Fibroblast of lung (primary cell): ENCODE measurements around the gene RIMKLA. TPM values are rescaled to one million over a fixed set of nuclear protein-coding genes. Genes with fewer than 3 reads are reported as not detected.
A peak's percentile ranks its signal among the peaks of the same experiment; 100 is the strongest.

Experiments
- DNase-seq, 2 donors: peaks; one replicate each; pipeline versions ENCODE4 v3.0.0 to v3.0.0-alpha.2; 2010; ENCODE audit warnings: low read depth in 2 of 2
- H2AFZ ChIP-seq: 2 replicates; pipeline ENCODE4 v1.5.1; 2012; ENCODE audit warnings: low read length, control low read depth, inconsistent platforms
- H3K27ac ChIP-seq: 2 replicates; pipeline ENCODE4 v1.5.1; 2011; ENCODE audit warnings: low read length, control low read depth; ENCODE audit not compliant: insufficient read depth
- H3K27me3 ChIP-seq: 2 replicates; pipeline ENCODE4 v1.5.1; 2011; ENCODE audit warnings: mild to moderate bottlenecking, low read length; ENCODE audit not compliant: control insufficient read depth, insufficient read depth
- H3K36me3 ChIP-seq: 2 replicates; pipeline ENCODE4 v1.5.1; 2011; ENCODE audit warnings: low read length; ENCODE audit not compliant: control insufficient read depth, insufficient read depth
- H3K4me1 ChIP-seq: 2 replicates; pipeline ENCODE4 v1.5.1; 2011; ENCODE audit warnings: low read length; ENCODE audit not compliant: control insufficient read depth, insufficient read depth; ENCODE audit errors: extremely low read depth
- H3K4me2 ChIP-seq: 2 replicates; pipeline ENCODE4 v1.5.1; 2011; ENCODE audit warnings: low read length, control low read depth; ENCODE audit not compliant: insufficient read depth; ENCODE audit errors: extremely low read depth
- H3K4me3 ChIP-seq, 4 experiments: fragments of 200-600 bp in 1 of 4; sonication (generic) in 1 of 4; replicated peaks in 1 of 4; 2 replicates each; pipeline ENCODE4 v1.5.1; 2011 to 2016; ENCODE audit warnings: low read length in 4 of 4, low read depth in 3 of 4, mild to moderate bottlenecking in 3 of 4, control low read depth in 2 of 4, inconsistent platforms in 1 of 4, mixed read lengths in 1 of 4; ENCODE audit not compliant: insufficient read depth in 1 of 4; ENCODE audit errors: control extremely low read depth in 1 of 4
- H3K79me2 ChIP-seq: 2 replicates; pipeline ENCODE4 v1.5.1; 2012; ENCODE audit warnings: mild to moderate bottlenecking, low read length, inconsistent platforms; ENCODE audit not compliant: control insufficient read depth, insufficient read depth
- H3K9ac ChIP-seq: 2 replicates; pipeline ENCODE4 v1.5.1; 2011; ENCODE audit warnings: mild to moderate bottlenecking, low read length, control low read depth; ENCODE audit not compliant: insufficient read depth
- H3K9me3 ChIP-seq: 2 replicates; pipeline ENCODE4 v1.5.1; 2012; ENCODE audit warnings: low read depth, low read length; ENCODE audit not compliant: control insufficient read depth, insufficient read depth
- H4K20me1 ChIP-seq: 2 replicates; pipeline ENCODE4 v1.5.1; 2011; ENCODE audit warnings: low read length; ENCODE audit not compliant: control insufficient read depth, insufficient read depth; ENCODE audit errors: extremely low read depth
- CTCF ChIP-seq, 2 donors: IDR thresholded peaks in 1 of 2; conservative IDR thresholded peaks in 1 of 2; 1 replicate in 1 of 2; 2 replicates in 1 of 2; pipeline ENCODE4 v1.5.1; 2011 to 2012; ENCODE audit warnings: low read length in 2 of 2, control low read depth in 1 of 2, inconsistent platforms in 1 of 2, low read depth in 1 of 2, mild to moderate bottlenecking in 1 of 2
- EZH2 ChIP-seq: IDR thresholded peaks from 2 replicates; pipeline ENCODE4 v1.5.1; 2012; ENCODE audit warnings: low read length, control low read depth, mild to moderate bottlenecking; ENCODE audit errors: missing control alignments
- polyA plus RNA-seq, 2 donors: library from polyadenylated mRNA; depleted of rRNA in 1 of 2; stranded (reverse) in 1 of 2; unstranded in 1 of 2; fragments of >200 nt; gene quantifications; 2 replicates each; pipeline ENCODE4 v1.2.1, GENCODE V29; 2011 to 2012; ENCODE audit warnings: missing spikeins in 1 of 2
- total RNA-seq: library from RNA; depleted of rRNA; stranded (reverse); fragments of >200 nt; gene quantifications from 2 replicates; pipeline ENCODE4 v1.2.1, GENCODE V29; 2014

RIMKLA gene
- total and polyA plus RNA-seq, 2 donors (not counting 1 experiment from before 2014, with no cell fraction given), result under 0.01 TPM; not detected in 1

GRCh38 chr1:42422737-42423136, 42.1 kb downstream of the RIMKLA start:
- no peak for DNase-seq
- peaks cover 2% of the 10 kb centered on the region for H3K4me1 ChIP-seq

GRCh38 chr1:42423681-42424080, 43.1 kb downstream of the RIMKLA start:
- H2AFZ ChIP-seq, result no peak overlapping the region
- no peak overlapping the region for H3K27ac ChIP-seq
- no peaks in the 10 kb centered on the region for H3K9me3 ChIP-seq
- peaks cover 2% of the 10 kb centered on the region for H3K4me1 ChIP-seq
- no peaks in the 10 kb centered on the region for H3K27me3 ChIP-seq
- no peaks in the 10 kb centered on the region for H4K20me1 ChIP-seq
- H3K4me3 ChIP-seq, result no peak overlapping the region
- H3K36me3 ChIP-seq, result no peaks in the 10 kb centered on the region
- DNase-seq, result no peak
- no peaks in the 10 kb centered on the region for H3K79me2 ChIP-seq
- TF ChIP-seq CTCF (conservative IDR thresholded peaks at IDR 0.05 in 1 of 2, IDR thresholded peaks at IDR 0.05 in 1 of 2; ENCODE audit: low read depth in 1 of 2, low read length in 2 of 2) (no peak), EZH2 (no peak)
- H3K4me2 ChIP-seq, result no peak overlapping the region
- no peak overlapping the region for H3K9ac ChIP-seq

More at GRCh38 chr1:42422737-42423136, 42.1 kb downstream of the RIMKLA start:
- Histone ChIP-seq H3K36me3 (no peaks in the 10 kb centered on the region), H3K9ac (no peak overlapping the region), H3K4me3 (no peak overlapping the region), H3K27ac (no peak overlapping the region), H3K27me3 (no peaks in the 10 kb centered on the region), H3K9me3 (no peaks in the 10 kb centered on the region), H4K20me1 (no peaks in the 10 kb centered on the region), H3K4me2 (no peak overlapping the region), H3K79me2 (no peaks in the 10 kb centered on the region), H2AFZ (no peak overlapping the region)
- TF ChIP-seq EZH2, result no peak
- TF ChIP-seq CTCF (conservative IDR thresholded peaks at IDR 0.05 in 1 of 2, IDR thresholded peaks at IDR 0.05 in 1 of 2; ENCODE audit: low read depth in 1 of 2, low read length in 2 of 2), result no peak

GRCh38 chr1:42424201-42424600, 43.6 kb downstream of the RIMKLA start:
- H3K9me3 ChIP-seq, result no peaks in the 10 kb centered on the region
- no peak overlapping the region for H3K4me3 ChIP-seq
- no peak overlapping the region for H3K9ac ChIP-seq
- no peak overlapping the region for H2AFZ ChIP-seq
- TF ChIP-seq EZH2 (no peak), CTCF (conservative IDR thresholded peaks at IDR 0.05 in 1 of 2, IDR thresholded peaks at IDR 0.05 in 1 of 2; ENCODE audit: low read depth in 1 of 2, low read length in 2 of 2) (no peak)
- no peak overlapping the region for H3K4me2 ChIP-seq
- no peak overlapping the region for H3K27ac ChIP-seq
- no peaks in the 10 kb centered on the region for H3K27me3 ChIP-seq
- H4K20me1 ChIP-seq, result no peaks in the 10 kb centered on the region
- no peaks in the 10 kb centered on the region for H3K79me2 ChIP-seq
- DNase-seq, result peak; percentile 34 to 39
- H3K4me1 ChIP-seq, result peaks cover 2% of the 10 kb centered on the region
- no peaks in the 10 kb centered on the region for H3K36me3 ChIP-seq
